GF-D8 (cell line): Measurements from ENCODE around the gene DOCK11.

Experiments used
- DNase-seq: peaks from one replicate; lab custom pipeline; 2025; lab: John Stamatoyannopoulos, UW

DOCK11 gene

GRCh38 chrX:118630848-118631247 is 135.2 kb downstream of the DOCK11 start:
- peak; percentile 82 for DNase-seq

- DNase-seq = peak; percentile 75
Measured at GRCh38 chrX:118631586-118631985, 136.0 kb downstream of the DOCK11 start.

- no peak for DNase-seq
Measured at GRCh38 chrX:118632862-118633261, 137.2 kb downstream of the DOCK11 start.

GRCh38 chrX:118633530-118633929 is 137.9 kb downstream of the DOCK11 start:
- no peak for DNase-seq

GRCh38 chrX:118634336-118634735 is 138.7 kb downstream of the DOCK11 start:
- DNase-seq = no peak

GRCh38 chrX:118637997-118638396 is 142.4 kb downstream of the DOCK11 start:
- no peak for DNase-seq

- no peak for DNase-seq
Measured at GRCh38 chrX:118644378-118644777, 148.8 kb downstream of the DOCK11 start.

GRCh38 chrX:118652717-118653116 is 157.1 kb downstream of the DOCK11 start:
- no peak for DNase-seq

GRCh38 chrX:118654331-118654730 is 158.7 kb downstream of the DOCK11 start:
- DNase-seq = no peak

GRCh38 chrX:118655561-118656246 is 160.1 kb downstream of the DOCK11 start:
- DNase-seq = no peak

GRCh38 chrX:118657413-118657812 is 161.8 kb downstream of the DOCK11 start:
- no peak for DNase-seq

GRCh38 chrX:118660085-118660484 is 164.5 kb downstream of the DOCK11 start:
- DNase-seq = no peak

- no peak for DNase-seq
Measured at GRCh38 chrX:118665204-118665603, 169.6 kb downstream of the DOCK11 start.

- DNase-seq = no peak
Measured at GRCh38 chrX:118666521-118666920, 170.9 kb downstream of the DOCK11 start.

GRCh38 chrX:118669435-118669834 is 173.8 kb downstream of the DOCK11 start:
- no peak for DNase-seq

GRCh38 chrX:118675326-118675965 is 179.8 kb downstream of the DOCK11 start:
- DNase-seq = no peak

GRCh38 chrX:118675966-118676349 is 180.3 kb downstream of the DOCK11 start:
- DNase-seq = no peak

- DNase-seq = no peak
Measured at GRCh38 chrX:118677318-118677717, 181.7 kb downstream of the DOCK11 start.

- DNase-seq = no peak
Measured at GRCh38 chrX:118679290-118679689, 183.7 kb downstream of the DOCK11 start.

GRCh38 chrX:118682258-118683014 is 186.8 kb downstream of the DOCK11 start:
- DNase-seq = no peak

- DNase-seq = no peak
Measured at GRCh38 chrX:118685393-118685792, 189.8 kb downstream of the DOCK11 start.

- no peak for DNase-seq
Measured at GRCh38 chrX:118688935-118689334, 193.3 kb downstream of the DOCK11 start.

GRCh38 chrX:118693843-118694242 is 198.2 kb downstream of the DOCK11 start:
- no peak for DNase-seq
